Measurements from ENCODE around the gene ATP8B2. TPM values are rescaled to one million over a fixed set of nuclear protein-coding genes. Genes with fewer than 3 reads are reported as not detected.
"Not testable (repeated sequence)": the region's sequence is repeated elsewhere in the genome, so short reads cannot be mapped to it uniquely, and the experiment has no call there.

ATP8B2 gene
- total RNA-seq, 4 donors from 2014 or later, result 5.8 to 22.5 (median 7.2) TPM

DNA sequence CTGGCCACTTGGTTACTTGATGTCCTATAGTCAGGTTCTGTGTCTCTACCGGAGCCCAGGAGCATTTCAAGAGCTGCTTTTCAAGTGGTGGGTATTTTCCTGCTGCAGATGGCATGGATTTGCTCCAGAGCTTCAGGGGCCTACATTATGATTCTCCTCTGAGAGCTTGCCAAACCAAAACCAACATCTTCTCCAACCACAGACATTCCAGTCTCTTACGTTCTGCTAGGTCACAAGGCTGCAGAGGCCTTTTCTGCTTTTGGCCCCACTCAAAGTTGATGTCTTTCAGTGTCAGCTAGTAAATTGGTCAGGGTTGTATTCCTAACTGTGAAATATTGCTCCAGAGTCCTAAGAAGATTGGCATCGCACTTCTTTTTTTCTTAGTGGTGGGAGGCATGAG is 19.2 kb upstream of the ATP8B2 start:
- Histone ChIP-seq H3K27me3 (no peaks in the 10 kb centered on the region), H3K4me3 (no peak overlapping the region), H3K4me1 (no peaks in the 10 kb centered on the region), H3K9me3 (no peaks in the 10 kb centered on the region), H3K27ac (no peak overlapping the region), H3K36me3 (no peaks in the 10 kb centered on the region)
- intact Hi-C loops (cut with DNase I; ENCODE audit: low total_unique reads), result no loop called here
- no peak for DNase-seq
- TF ChIP-seq POLR2A (IDR thresholded peaks at IDR 0.05), result no peak
- TF ChIP-seq CTCF (IDR thresholded peaks at IDR 0.05 in 4 of 5, conservative IDR thresholded peaks at IDR 0.05 in 1 of 5), result no peak
- in situ Hi-C loops (cut with MboI; ENCODE audit: low sequenced_read_pairs in 4 of 4), result loop anchor here in 1 of 4 donors (25.0 kb wide), 1 partner anchor 294 kb away; no protein-coding TSS in a partner anchor
- no peak for ATAC-seq

DNA sequence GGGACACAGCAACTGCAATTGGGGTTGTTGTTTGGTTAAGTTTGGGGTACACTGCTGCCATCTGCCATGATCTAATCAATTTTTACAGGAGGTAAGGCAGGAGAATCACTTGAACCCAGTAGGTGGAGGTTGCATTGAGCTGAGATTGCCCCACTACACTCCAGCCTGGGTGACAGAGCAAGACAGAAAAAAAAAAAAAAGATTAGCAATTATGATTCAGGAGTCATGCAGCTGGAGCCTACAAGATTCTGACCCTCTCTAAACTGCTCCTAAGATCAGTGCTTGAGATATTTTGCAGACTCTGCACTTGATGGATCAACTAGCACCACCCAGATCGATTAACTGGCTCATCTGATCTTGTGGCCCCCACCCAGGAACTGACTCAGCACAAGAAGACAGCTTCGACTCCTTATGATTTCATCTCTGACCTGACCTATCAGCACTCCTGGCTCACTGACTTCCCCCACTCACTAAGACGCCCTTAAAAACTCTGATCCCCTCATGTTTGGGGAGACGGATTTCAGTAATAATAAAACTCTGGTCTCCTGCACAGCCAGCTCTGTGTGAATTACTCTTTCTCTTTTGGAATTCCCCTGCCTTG is 17.6 kb upstream of the ATP8B2 start:
- H3K4me3 ChIP-seq; H3K9me3 ChIP-seq; H3K27ac ChIP-seq; H3K4me1 ChIP-seq; intact Hi-C loops (cut with DNase I; ENCODE audit: low total_unique reads); DNase-seq; H3K36me3 ChIP-seq; ATAC-seq; H3K27me3 ChIP-seq: not testable (repeated sequence)
- in situ Hi-C loops (cut with MboI; ENCODE audit: low sequenced_read_pairs in 4 of 4), result loop anchor here in 1 of 4 donors (25.0 kb wide), 1 partner anchor 295 kb away; no protein-coding TSS in a partner anchor

GRCh38 chr1:154309136-154309535 is 16.2 kb upstream of the ATP8B2 start:
- intact Hi-C loops (cut with DNase I; ENCODE audit: low total_unique reads); H3K4me1 ChIP-seq; ATAC-seq; H3K4me3 ChIP-seq; DNase-seq; H3K36me3 ChIP-seq; H3K9me3 ChIP-seq; H3K27ac ChIP-seq; H3K27me3 ChIP-seq: not testable (repeated sequence)
- in situ Hi-C loops (cut with MboI; ENCODE audit: low sequenced_read_pairs in 4 of 4), result loop anchor here in 1 of 4 donors (25.0 kb wide), 1 partner anchor 297 kb away; no protein-coding TSS in a partner anchor

DNA sequence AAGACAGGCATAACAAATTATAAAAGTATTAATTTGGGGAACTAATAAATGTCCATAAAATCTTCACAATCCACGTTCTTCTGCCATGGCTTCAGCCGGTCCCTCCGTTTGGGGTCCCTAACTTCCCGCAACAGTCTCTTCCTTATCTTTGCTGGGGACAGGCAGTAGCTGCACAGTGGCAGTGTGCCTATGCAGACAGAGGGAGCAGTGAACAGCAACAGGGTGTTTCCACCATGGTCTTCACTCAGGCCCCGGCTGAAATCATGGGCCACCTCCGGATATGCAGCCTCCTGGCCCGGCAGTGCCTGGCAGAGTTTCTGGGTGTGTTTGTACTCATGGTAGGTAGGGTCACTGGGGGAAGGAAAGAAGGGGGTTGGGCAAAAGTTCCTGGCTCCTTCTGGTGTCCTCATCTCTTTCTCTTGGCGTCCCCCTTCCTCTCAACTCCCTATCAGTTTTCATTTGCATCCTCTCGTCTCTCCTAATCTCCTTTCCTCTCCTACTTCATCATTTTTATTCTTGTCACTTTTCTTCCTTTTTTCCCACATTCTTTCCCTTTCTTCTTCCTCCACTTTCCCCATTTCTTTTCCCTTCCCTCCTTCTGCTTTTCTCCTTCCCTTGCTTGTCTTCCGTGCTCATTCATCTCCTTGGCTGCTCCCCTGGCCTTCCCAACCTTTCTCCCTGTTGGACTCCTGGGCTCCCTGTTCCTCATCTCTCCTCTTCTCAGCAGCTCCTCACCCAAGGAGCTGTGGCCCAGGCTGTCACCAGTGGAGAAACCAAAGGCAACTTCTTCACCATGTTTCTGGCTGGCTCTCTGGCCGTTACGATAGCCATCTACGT is 12.9 kb upstream of the ATP8B2 start:
- H3K9me3 ChIP-seq; ATAC-seq; H3K4me1 ChIP-seq; H3K27me3 ChIP-seq; intact Hi-C loops (cut with DNase I; ENCODE audit: low total_unique reads); H3K4me3 ChIP-seq; DNase-seq; H3K36me3 ChIP-seq; H3K27ac ChIP-seq: not testable (repeated sequence)
- in situ Hi-C loops (cut with MboI; ENCODE audit: low sequenced_read_pairs in 4 of 4), result loop anchor here in 1 of 4 donors (25.0 kb wide), 1 partner anchor 300 kb away; no protein-coding TSS in a partner anchor

- Histone ChIP-seq H3K4me3 (no peak overlapping the region), H3K36me3 (no peaks in the 10 kb centered on the region), H3K9me3 (no peaks in the 10 kb centered on the region), H3K27me3 (no peaks in the 10 kb centered on the region), H3K4me1 (no peaks in the 10 kb centered on the region), H3K27ac (no peak overlapping the region)
- ATAC-seq (no peak), DNase-seq (no peak)
- TF ChIP-seq POLR2A (IDR thresholded peaks at IDR 0.05), result no peak
- TF ChIP-seq CTCF (IDR thresholded peaks at IDR 0.05 in 4 of 5, conservative IDR thresholded peaks at IDR 0.05 in 1 of 5), result no peak
- intact Hi-C loops (cut with DNase I; ENCODE audit: low total_unique reads) (no loop called here), in situ Hi-C loops (cut with MboI; ENCODE audit: low sequenced_read_pairs in 4 of 4) (loop anchor here in 1 of 4 donors (25.0 kb wide), 1 partner anchor 301 kb away; no protein-coding TSS in a partner anchor)
Measured at GRCh38 chr1:154313066-154313356, 12.3 kb upstream of the ATP8B2 start.

DNA sequence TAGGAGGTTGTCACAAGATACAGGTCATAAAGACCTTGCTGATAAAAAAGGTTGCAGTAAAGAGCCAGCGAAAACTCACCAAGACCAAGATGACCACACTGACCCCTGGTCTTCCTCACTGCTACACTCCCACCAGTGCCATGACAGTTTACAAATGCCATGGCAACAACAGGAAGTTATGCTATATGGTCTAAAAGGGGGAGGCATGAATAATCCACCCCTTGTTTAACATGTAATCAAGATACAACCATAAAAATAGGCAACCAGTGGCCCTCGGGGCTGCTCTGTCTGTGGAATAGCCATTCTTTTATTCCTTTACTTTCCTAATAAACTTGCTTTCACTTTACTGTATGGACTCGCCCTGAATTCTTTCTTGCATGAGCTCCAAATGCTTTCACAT is 11.1 kb upstream of the ATP8B2 start:
- intact Hi-C loops (cut with DNase I; ENCODE audit: low total_unique reads); ATAC-seq; H3K9me3 ChIP-seq; H3K27me3 ChIP-seq; DNase-seq; H3K36me3 ChIP-seq; H3K4me1 ChIP-seq; H3K4me3 ChIP-seq; H3K27ac ChIP-seq: not testable (repeated sequence)
- in situ Hi-C loops (cut with MboI; ENCODE audit: low sequenced_read_pairs in 4 of 4), result loop anchor here in 1 of 4 donors (25.0 kb wide), 1 partner anchor 302 kb away; no protein-coding TSS in a partner anchor

Data from gastrocnemius medialis (tissue), 4 donors.